D721Med (cell line): Measurements from ENCODE around the gene PCGF6.

Experiments
- DNase-seq: peaks from one replicate; pipeline ENCODE4 v3.0.0; 2011; ENCODE audit warnings: low spot score; ENCODE audit not compliant: insufficient read length
- FAIRE-seq: peaks from 2 replicates; lab custom pipeline; 2011; peaks lifted over from hg19 to GRCh38; lab: Jason Lieb, UNC
- CTCF ChIP-seq: IDR thresholded peaks from 2 replicates; pipeline ENCODE4 v1.5.1; 2012; ENCODE audit warnings: mild to moderate bottlenecking, control low read depth; ENCODE audit not compliant: insufficient read depth; ENCODE audit errors: missing control alignments

PCGF6 gene

GRCh38 chr10:103353281-103353680, 2.3 kb upstream of the PCGF6 start:
- FAIRE-seq (no peak), DNase-seq (no peak)
- no peak for TF ChIP-seq CTCF

- TF ChIP-seq CTCF = no peak
- DNase-seq (no peak), FAIRE-seq (no peak)
Observed at GRCh38 chr10:103350175-103350516, 794 bp downstream of the PCGF6 start.

GRCh38 chr10:103336370-103336769, 14.6 kb downstream of the PCGF6 start:
- TF ChIP-seq CTCF = no peak
- no peak for FAIRE-seq
- DNase-seq = no peak

DNA sequence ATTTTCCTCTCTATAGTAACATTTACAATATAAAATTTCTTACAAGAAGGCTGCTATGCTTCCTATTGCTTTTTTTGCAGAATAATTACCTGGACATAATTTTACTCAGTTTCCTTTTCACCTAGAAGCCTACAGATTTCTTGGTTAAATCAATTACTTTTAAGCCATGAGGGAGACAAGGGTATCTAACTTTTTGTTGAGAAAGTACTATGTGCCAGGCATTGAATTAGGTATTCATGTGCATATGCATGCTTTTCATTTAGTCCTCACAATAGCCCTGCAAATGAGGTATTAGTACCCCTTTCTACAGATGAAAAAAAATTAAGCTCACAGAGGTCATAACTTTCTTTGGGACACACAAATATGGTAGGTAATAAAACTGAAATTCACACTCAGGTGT, 16.4 kb downstream of the PCGF6 start:
- DNase-seq (no peak), FAIRE-seq (no peak)
- TF ChIP-seq CTCF = no peak

DNA sequence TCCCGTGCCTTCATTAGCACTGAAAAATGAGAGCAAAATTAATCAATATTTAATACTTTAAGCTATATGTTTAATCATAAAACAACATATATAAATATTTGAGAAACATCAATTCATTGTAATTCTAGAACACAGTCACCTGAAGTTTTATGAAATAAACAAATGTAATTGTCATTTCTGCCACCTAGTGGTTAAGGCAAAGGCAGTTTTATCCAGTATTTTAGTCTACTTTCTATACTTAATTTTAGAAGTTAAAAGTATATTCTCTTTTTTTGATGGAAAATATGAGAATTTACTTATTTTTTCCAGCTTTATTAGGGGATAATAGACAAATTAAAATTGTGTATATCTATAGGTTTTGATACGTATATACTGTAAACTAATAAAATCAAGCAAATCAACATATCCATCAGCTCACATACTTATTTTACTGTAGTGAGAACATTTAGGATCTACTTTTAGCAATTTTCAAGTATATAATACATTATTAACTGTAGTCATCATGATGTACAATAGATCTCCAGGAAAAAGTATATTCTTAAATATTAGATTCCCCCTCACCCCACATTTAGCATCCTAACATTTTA, 16.9 kb downstream of the PCGF6 start:
- FAIRE-seq (no peak), DNase-seq (no peak)
- peak; percentile 68 for TF ChIP-seq CTCF

DNA sequence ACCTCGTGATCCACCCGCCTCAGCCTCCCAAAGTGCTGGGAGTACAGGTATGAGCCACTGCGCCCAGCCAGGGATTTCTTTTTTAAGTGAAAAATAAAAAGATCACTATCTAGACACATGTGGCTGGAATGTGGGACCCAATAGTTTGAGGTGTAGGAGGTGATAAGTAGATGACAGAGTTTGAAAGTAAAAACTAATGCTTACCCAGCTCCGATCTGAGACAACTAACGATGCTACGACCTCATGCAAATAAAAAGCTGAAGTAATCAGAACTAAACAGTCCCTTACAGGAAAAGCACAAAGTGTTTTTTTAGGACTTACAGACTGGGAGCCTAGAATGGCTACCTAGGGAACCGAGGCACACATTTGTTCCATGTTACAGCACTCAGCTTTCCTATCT, 23.0 kb downstream of the PCGF6 start:
- DNase-seq (no peak), FAIRE-seq (no peak)
- TF ChIP-seq CTCF = no peak

GRCh38 chr10:103316087-103316486, 34.9 kb downstream of the PCGF6 start:
- no peak for FAIRE-seq
- TF ChIP-seq CTCF = no peak
- DNase-seq = no peak
